K562 (cell line): ENCODE results near the gene USP24.

Experiments
- GATAD2B ChIP-seq: fragments of 450-650 bp; IDR thresholded peaks from 2 replicates; pipeline ENCODE4 v1.6.1; 2017; ENCODE audit warnings: mild to moderate bottlenecking, borderline replicate concordance
- HNRNPH1 ChIP-seq: fragments of 200-400 bp; formaldehyde crosslinking; optimal IDR thresholded peaks from 2 replicates; pipeline ENCODE3; 2017; ENCODE audit warnings: low read depth, mild to moderate bottlenecking, low read length, moderate library complexity
- HNRNPK ChIP-seq: fragments of 200-400 bp; formaldehyde crosslinking; IDR thresholded peaks from one replicate; pipeline ENCODE4 v1.6.1; 2018; ENCODE audit warnings: mild to moderate bottlenecking, low read depth, low read length; ENCODE audit not compliant: poor library complexity, severe bottlenecking
- JUNB ChIP-seq: fragments of 450-650 bp; formaldehyde crosslinking; conservative IDR thresholded peaks from 2 replicates; pipeline ENCODE4 v1.4.0; 2020; ENCODE audit warnings: mild to moderate bottlenecking
- NFE2 ChIP-seq: IDR thresholded peaks from 2 replicates; pipeline ENCODE4 v1.6.1; 2014; ENCODE audit warnings: antibody characterized with exemption, low read depth
- PATZ1 ChIP-seq: fragments of 250-450 bp; sonication (Bioruptor Pico); IDR thresholded peaks from 2 replicates; pipeline ENCODE4 v1.5.0; 2020; ENCODE audit warnings: mild to moderate bottlenecking, borderline replicate concordance
- RBBP5 ChIP-seq: fragments of 200-600 bp; sonication (generic); IDR thresholded peaks from 2 replicates; pipeline ENCODE4 v1.6.1; 2012; ENCODE audit warnings: borderline replicate concordance, mild to moderate bottlenecking, low read length, control low read depth, inconsistent platforms; ENCODE audit not compliant: insufficient read depth, poor library complexity, severe bottlenecking
- RNF219 ChIP-seq: fragments of 250-450 bp; sonication (Bioruptor Pico); IDR thresholded peaks from 2 replicates; pipeline ENCODE4 v1.5.0; 2022; ENCODE audit warnings: mild to moderate bottlenecking
- SIX5 ChIP-seq, 2 experiments: IDR thresholded peaks; 2 replicates each; pipeline ENCODE4 v1.6.1; 2011; ENCODE audit warnings: low read length in 2 of 2, borderline replicate concordance in 1 of 2, low read depth in 1 of 2, mild to moderate bottlenecking in 1 of 2, moderate library complexity in 1 of 2; ENCODE audit not compliant: insufficient read depth in 1 of 2
- ZBTB43 ChIP-seq: sonication (generic); formaldehyde crosslinking; IDR thresholded peaks from 2 replicates; pipeline ENCODE4 v1.8.0; 2023; ENCODE audit warnings: mild to moderate bottlenecking, missing genetic modification reagents
- ZNF146 ChIP-seq: IDR thresholded peaks from one replicate; pipeline ENCODE4 v1.6.1; 2018; ENCODE audit warnings: missing compliant biosample characterization; ENCODE audit not compliant: unreplicated experiment
- ZNF586 ChIP-seq: fragments of 450-650 bp; formaldehyde crosslinking; conservative IDR thresholded peaks from 2 replicates; pipeline ENCODE4 v1.4.0; 2020; ENCODE audit warnings: mild to moderate bottlenecking, moderate library complexity

- no peak for TF ChIP-seq RNF219 (CRISPR knock-in tag)
- TF ChIP-seq ZNF146 (CRISPR knock-in tag), result no peak
- TF ChIP-seq RBBP5, result no peak
- no peak for TF ChIP-seq ZBTB43 (CRISPR knock-in tag)
- no peak for TF ChIP-seq JUNB (CRISPR knock-in tag)
- TF ChIP-seq GATAD2B, result no peak
- TF ChIP-seq HNRNPH1, result no peak
- no peak for TF ChIP-seq SIX5 (IDR thresholded peaks at IDR 0.05; ENCODE audit: borderline replicate concordance in 1 of 2, insufficient read depth in 1 of 2, low read depth in 1 of 2, low read length in 2 of 2)
- no peak for TF ChIP-seq NFE2
- TF ChIP-seq ZNF586 (CRISPR knock-in tag), result no peak
- TF ChIP-seq PATZ1 (CRISPR knock-in tag), result no peak
- no peak for TF ChIP-seq HNRNPK
These were observed 146.5 kb downstream of the USP24 start for GRCh38 chr1:55068638-55069037.
